AG10803 (cell line): ENCODE data around the gene CFAP221.

Experiments used
- DNase-seq: peaks from one replicate; pipeline ENCODE4 v3.0.0; 2010; ENCODE audit warnings: low read depth
- H3K4me3 ChIP-seq: 2 replicates; pipeline ENCODE4 v1.5.1; 2011; ENCODE audit warnings: mild to moderate bottlenecking, low read length, control low read depth
- CTCF ChIP-seq: conservative IDR thresholded peaks from 2 replicates; pipeline ENCODE4 v1.5.1; 2011; ENCODE audit warnings: mild to moderate bottlenecking, low read length, control low read depth, inconsistent platforms

The CFAP221 gene

GRCh38 chr2:119516121-119516520 lies 28.1 kb upstream of the CFAP221 start:
- no peak overlapping the region for H3K4me3 ChIP-seq
- no peak for DNase-seq
- no peak for TF ChIP-seq CTCF

GRCh38 chr2:119517433-119517832 lies 26.8 kb upstream of the CFAP221 start:
- TF ChIP-seq CTCF, result peak; percentile 75
- peak; percentile 34 for DNase-seq
- no peak overlapping the region for H3K4me3 ChIP-seq

GRCh38 chr2:119518401-119519056 lies 25.7 kb upstream of the CFAP221 start:
- no peak for TF ChIP-seq CTCF
- H3K4me3 ChIP-seq, result no peak overlapping the region
- DNase-seq, result no peak

GRCh38 chr2:119519057-119519408 lies 25.2 kb upstream of the CFAP221 start:
- no peak for DNase-seq
- TF ChIP-seq CTCF, result no peak
- H3K4me3 ChIP-seq, result no peak overlapping the region

GRCh38 chr2:119520696-119521432 lies 23.4 kb upstream of the CFAP221 start:
- TF ChIP-seq CTCF, result no peak
- no peak for DNase-seq
- no peak overlapping the region for H3K4me3 ChIP-seq

- no peak for DNase-seq
Observed at GRCh38 chr2:119521433-119522050, 22.7 kb upstream of the CFAP221 start.

More at GRCh38 chr2:119521433-119522050, 22.7 kb upstream of the CFAP221 start:
- H3K4me3 ChIP-seq, result no peak overlapping the region
- TF ChIP-seq CTCF, result no peak
